Stimulated activated naive CD8-positive, alpha-beta T cell treated with anti-CD3 and anti-CD28 coated beads, Interleukin-15, Interleukin-2, amounts not matched to agents 100 ng/mL and 50 ng/mL, for 24 hours (primary cell): ENCODE results near the gene ARHGAP27.

Source experiments
- H3K27ac Mint-ChIP-seq: one replicate; pipeline ENCODE4 v1.8.0; 2021; ENCODE audit warnings: mild to moderate bottlenecking, mixed read lengths
- H3K27me3 Mint-ChIP-seq: one replicate; pipeline ENCODE4 v1.8.0; 2021; ENCODE audit warnings: mixed read lengths
- H3K36me3 Mint-ChIP-seq: one replicate; pipeline ENCODE4 v1.8.0; 2021; ENCODE audit warnings: low read depth, mixed read lengths
- H3K4me1 Mint-ChIP-seq: one replicate; pipeline ENCODE4 v1.8.0; 2021; ENCODE audit warnings: low read depth, mixed read lengths
- H3K4me3 Mint-ChIP-seq: one replicate; pipeline ENCODE4 v1.8.0; 2021; ENCODE audit warnings: mild to moderate bottlenecking, mixed read lengths
- H3K9me3 Mint-ChIP-seq: one replicate; pipeline ENCODE4 v1.8.0; 2021; ENCODE audit warnings: mixed read lengths

Gene ARHGAP27

GRCh38 chr17:45440161-45440778 lies 7.6 kb upstream of the ARHGAP27 start:
- Mint-ChIP-seq H3K4me3 (no peak overlapping the region), H3K27ac (no peak overlapping the region), H3K27me3 (no peaks in the 10 kb centered on the region)

GRCh38 chr17:45438931-45439610 lies 6.4 kb upstream of the ARHGAP27 start:
- Mint-ChIP-seq H3K4me1 (peaks cover 12% of the 10 kb centered on the region), H3K4me3 (no peak overlapping the region), H3K36me3 (no peaks in the 10 kb centered on the region), H3K9me3 (no peaks in the 10 kb centered on the region), H3K27ac (no peak overlapping the region), H3K27me3 (no peaks in the 10 kb centered on the region)

More at GRCh38 chr17:45440161-45440778, 7.6 kb upstream of the ARHGAP27 start:
- peaks cover 5% of the 10 kb centered on the region for H3K36me3 Mint-ChIP-seq
- H3K4me1 Mint-ChIP-seq, result peaks cover 12% of the 10 kb centered on the region
- H3K9me3 Mint-ChIP-seq, result no peaks in the 10 kb centered on the region

GRCh38 chr17:45437465-45438283 lies 5.0 kb upstream of the ARHGAP27 start:
- Mint-ChIP-seq H3K9me3 (no peaks in the 10 kb centered on the region), H3K4me3 (no peak overlapping the region), H3K27ac (no peak overlapping the region), H3K36me3 (no peaks in the 10 kb centered on the region), H3K4me1 (peaks cover 12% of the 10 kb centered on the region), H3K27me3 (no peaks in the 10 kb centered on the region)

- Mint-ChIP-seq H3K36me3 (no peaks in the 10 kb centered on the region), H3K9me3 (no peaks in the 10 kb centered on the region), H3K27me3 (no peaks in the 10 kb centered on the region), H3K27ac (no peak overlapping the region), H3K4me3 (no peak overlapping the region), H3K4me1 (peaks cover 9% of the 10 kb centered on the region)
These were observed 4.2 kb upstream of the ARHGAP27 start for GRCh38 chr17:45436625-45437464.

- no peaks in the 10 kb centered on the region for H3K27me3 Mint-ChIP-seq
- H3K4me1 Mint-ChIP-seq, result peaks cover 14% of the 10 kb centered on the region
- no peaks in the 10 kb centered on the region for H3K9me3 Mint-ChIP-seq
- no peaks in the 10 kb centered on the region for H3K36me3 Mint-ChIP-seq
- H3K4me3 Mint-ChIP-seq, result no peak overlapping the region
- H3K27ac Mint-ChIP-seq, result no peak overlapping the region
These were observed 3.5 kb upstream of the ARHGAP27 start for GRCh38 chr17:45436161-45436560.

GRCh38 chr17:45435481-45435880 lies 2.8 kb upstream of the ARHGAP27 start:
- H3K36me3 Mint-ChIP-seq, result no peaks in the 10 kb centered on the region
- no peak overlapping the region for H3K27ac Mint-ChIP-seq
- no peak overlapping the region for H3K4me3 Mint-ChIP-seq
- no peaks in the 10 kb centered on the region for H3K27me3 Mint-ChIP-seq
- peaks cover 13% of the 10 kb centered on the region for H3K4me1 Mint-ChIP-seq
- H3K9me3 Mint-ChIP-seq, result no peaks in the 10 kb centered on the region

- H3K9me3 Mint-ChIP-seq, result no peaks in the 10 kb centered on the region
- peaks cover 24% of the 10 kb centered on the region for H3K4me1 Mint-ChIP-seq
- no peak overlapping the region for H3K4me3 Mint-ChIP-seq
- H3K27me3 Mint-ChIP-seq, result peaks cover 5% of the 10 kb centered on the region
- H3K36me3 Mint-ChIP-seq, result no peaks in the 10 kb centered on the region
- H3K27ac Mint-ChIP-seq, result no peak overlapping the region
These were observed 477 bp upstream of the ARHGAP27 start for GRCh38 chr17:45433159-45433535.

GRCh38 chr17:45431531-45432404 lies 902 bp downstream of the ARHGAP27 start:
- Mint-ChIP-seq H3K27me3 (peaks cover 5% of the 10 kb centered on the region), H3K27ac (no peak overlapping the region), H3K4me1 (peaks cover 28% of the 10 kb centered on the region), H3K9me3 (no peaks in the 10 kb centered on the region), H3K36me3 (no peaks in the 10 kb centered on the region), H3K4me3 (peak overlapping the region; percentile 80)

GRCh38 chr17:45430738-45431530 lies 1.7 kb downstream of the ARHGAP27 start:
- peaks cover 5% of the 10 kb centered on the region for H3K27me3 Mint-ChIP-seq
- peak overlapping the region; percentile 80 for H3K4me3 Mint-ChIP-seq
- no peak overlapping the region for H3K27ac Mint-ChIP-seq
- H3K9me3 Mint-ChIP-seq, result no peaks in the 10 kb centered on the region
- H3K36me3 Mint-ChIP-seq, result no peaks in the 10 kb centered on the region
- H3K4me1 Mint-ChIP-seq, result peaks cover 28% of the 10 kb centered on the region

- Mint-ChIP-seq H3K27me3 (peaks cover 5% of the 10 kb centered on the region), H3K36me3 (no peaks in the 10 kb centered on the region), H3K4me3 (peak overlapping the region; percentile 80), H3K27ac (no peak overlapping the region), H3K4me1 (peaks cover 28% of the 10 kb centered on the region), H3K9me3 (no peaks in the 10 kb centered on the region)
These were observed 2.5 kb downstream of the ARHGAP27 start for GRCh38 chr17:45430006-45430737.

GRCh38 chr17:45429339-45430005 lies 3.2 kb downstream of the ARHGAP27 start:
- no peak overlapping the region for H3K4me3 Mint-ChIP-seq
- peaks cover 5% of the 10 kb centered on the region for H3K27me3 Mint-ChIP-seq
- H3K4me1 Mint-ChIP-seq, result peaks cover 28% of the 10 kb centered on the region
- no peaks in the 10 kb centered on the region for H3K36me3 Mint-ChIP-seq
- H3K9me3 Mint-ChIP-seq, result no peaks in the 10 kb centered on the region
- H3K27ac Mint-ChIP-seq, result no peak overlapping the region

- Mint-ChIP-seq H3K4me1 (peaks cover 28% of the 10 kb centered on the region), H3K36me3 (no peaks in the 10 kb centered on the region), H3K4me3 (peak overlapping the region; percentile 41), H3K9me3 (no peaks in the 10 kb centered on the region), H3K27me3 (peaks cover 5% of the 10 kb centered on the region), H3K27ac (no peak overlapping the region)
These were observed 3.7 kb downstream of the ARHGAP27 start for GRCh38 chr17:45428931-45429338.
